T-helper 1 cell (primary cell): ENCODE data around the gene RPL37A.
A peak's percentile ranks its signal among the peaks of the same experiment; 100 is the strongest.

Experiments
- DNase-seq, 5 donors: peaks; one replicate each; pipeline ENCODE4 v3.0.0-alpha.2; 2012 to 2020
- total RNA-seq, 4 donors: gene quantifications; one replicate each; lab custom pipeline; 2026; lab: John Stamatoyannopoulos, UW

The RPL37A gene
- total RNA-seq = 793 to 1,107 (median 972) reads per million in 4 donors

- peak; percentile 78 to 93 (median 83) for DNase-seq
These were observed at the start of gene RPL37A for GRCh38 chr2:216498379-216499352. Gene RPL37A, plus strand, starts transcription at chr2:216498844. Its CDS starts 31 bp downstream, at chr2:216498875.

GRCh38 chr2:216450346-216450745 is 48.3 kb upstream of the RPL37A start:
- no peak for DNase-seq

- no peak for DNase-seq
These were observed 47.9 kb upstream of the RPL37A start for GRCh38 chr2:216450784-216451183.

GRCh38 chr2:216453955-216454614 is 44.6 kb upstream of the RPL37A start:
- DNase-seq = no peak

- DNase-seq = no peak
These were observed 35.5 kb upstream of the RPL37A start for GRCh38 chr2:216463148-216463547.

GRCh38 chr2:216464104-216464720 is 34.4 kb upstream of the RPL37A start:
- DNase-seq = no peak

GRCh38 chr2:216465579-216466195 is 33.0 kb upstream of the RPL37A start:
- DNase-seq = no peak

GRCh38 chr2:216467845-216468244 is 30.8 kb upstream of the RPL37A start:
- DNase-seq = no peak

GRCh38 chr2:216469661-216470060 is 29.0 kb upstream of the RPL37A start:
- DNase-seq = no peak

- DNase-seq = no peak
These were observed 25.5 kb upstream of the RPL37A start for GRCh38 chr2:216473187-216473586.

GRCh38 chr2:216474925-216475670 is 23.5 kb upstream of the RPL37A start:
- peak in 1 of 5 donors; percentile 49 for DNase-seq

GRCh38 chr2:216475767-216476166 is 22.9 kb upstream of the RPL37A start:
- DNase-seq = no peak

- no peak for DNase-seq
These were observed 21.2 kb upstream of the RPL37A start for GRCh38 chr2:216477283-216478035.

- DNase-seq = no peak
These were observed 20.5 kb upstream of the RPL37A start for GRCh38 chr2:216478151-216478550.

- no peak for DNase-seq
These were observed 19.9 kb upstream of the RPL37A start for GRCh38 chr2:216478791-216479190.

- DNase-seq = no peak
These were observed 18.4 kb upstream of the RPL37A start for GRCh38 chr2:216480221-216480620.

- DNase-seq = no peak
These were observed 16.0 kb upstream of the RPL37A start for GRCh38 chr2:216482640-216483039.

- no peak for DNase-seq
These were observed 13.4 kb upstream of the RPL37A start for GRCh38 chr2:216485237-216485636.

- DNase-seq = no peak
These were observed 12.9 kb upstream of the RPL37A start for GRCh38 chr2:216485745-216486144.

- DNase-seq = no peak
These were observed 12.4 kb upstream of the RPL37A start for GRCh38 chr2:216486271-216486670.

GRCh38 chr2:216486708-216487107 is 11.9 kb upstream of the RPL37A start:
- DNase-seq = no peak
